ENCODE data around the gene TK1.

TK1 gene

DNA sequence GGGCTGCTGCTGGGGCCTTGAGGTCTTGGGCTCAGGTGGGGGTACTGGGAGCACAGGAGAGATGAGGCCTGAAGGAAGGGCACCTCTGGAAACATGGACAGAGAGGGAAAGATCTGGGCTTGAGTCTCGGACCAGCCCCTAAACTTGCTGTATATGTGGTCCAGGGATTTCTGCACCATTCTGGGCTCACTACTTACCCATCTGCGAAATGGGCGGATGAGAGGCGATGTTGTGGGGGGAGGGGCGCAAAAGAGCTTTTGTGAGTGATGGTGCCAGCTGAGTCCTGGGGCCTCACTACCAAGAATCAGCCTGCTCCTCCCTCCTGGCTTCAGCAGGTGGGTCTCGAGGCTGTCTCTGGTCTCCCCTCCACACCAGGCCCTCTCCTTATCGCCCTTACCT is 40.4 kb downstream of the TK1 start:
- no peaks in the 10 kb centered on the region for H3K27me3 ChIP-seq (ENCODE audit: insufficient read depth, low read length, poor library complexity)
- TF ChIP-seq EZH2 (IDR thresholded peaks at IDR 0.05; ENCODE audit: borderline replicate concordance, low read depth, low read length, severe bottlenecking) (no peak), CTCF (IDR thresholded peaks at IDR 0.05; ENCODE audit: borderline replicate concordance, extremely low read depth, low read length, poor library complexity, severe bottlenecking) (no peak)

DNA sequence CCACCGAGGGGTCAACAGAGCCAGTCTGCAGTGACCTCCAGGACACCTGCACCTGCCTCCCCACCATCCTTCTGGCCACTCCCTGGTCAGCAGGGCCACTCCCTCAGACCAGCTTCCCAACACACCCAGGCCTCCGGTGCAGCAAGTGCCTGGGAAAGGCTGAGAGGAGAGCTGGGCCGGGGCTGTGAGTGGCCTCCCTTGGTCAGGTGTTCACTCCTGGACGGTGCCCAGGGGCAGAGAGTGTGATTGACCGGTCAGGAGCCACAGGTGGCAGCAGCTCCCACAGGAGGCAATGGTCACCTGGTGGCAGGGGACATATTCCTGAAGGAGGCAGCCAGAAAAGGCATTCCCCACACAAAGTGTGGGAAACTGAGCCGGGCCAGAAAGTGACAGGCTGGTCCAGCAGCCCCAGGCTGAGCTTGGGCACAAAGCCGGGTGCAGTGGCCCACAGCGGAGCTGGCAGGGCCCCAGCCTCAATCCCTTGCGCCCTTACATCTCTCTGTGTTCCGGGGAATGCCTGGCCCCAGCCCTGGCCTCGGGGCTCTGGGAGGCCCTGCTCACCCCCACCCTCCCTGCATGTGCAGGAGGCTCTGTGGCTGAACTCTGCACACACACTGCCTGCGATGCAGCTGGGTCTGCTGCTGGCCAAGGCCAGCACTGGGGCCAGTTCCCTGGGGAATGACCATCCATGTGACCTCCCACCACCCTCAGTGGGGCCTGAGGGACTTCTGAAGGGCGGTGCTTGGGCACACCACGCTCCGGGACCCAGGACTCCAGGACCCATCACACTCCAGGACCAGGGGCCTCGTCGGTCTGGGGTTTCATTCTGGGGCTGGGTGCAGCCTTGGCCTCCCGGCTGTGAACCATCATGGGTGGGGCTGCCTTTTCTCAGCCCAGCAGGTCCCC is 41.9 kb downstream of the TK1 start:
- Histone ChIP-seq H3K36me3 (ENCODE audit: insufficient read depth, low read length) (no peaks in the 10 kb centered on the region), H3K4me2 (ENCODE audit: insufficient read depth, low read length) (no peak overlapping the region), H2AFZ (ENCODE audit: low read depth, low read length) (no peak overlapping the region), H3K9me3 (ENCODE audit: insufficient read depth, low read length, severe bottlenecking) (no peaks in the 10 kb centered on the region), H3K79me2 (ENCODE audit: insufficient read depth, low read length) (no peaks in the 10 kb centered on the region), H3K4me1 (ENCODE audit: insufficient read depth, low read length) (no peaks in the 10 kb centered on the region), H3K4me3 (ENCODE audit: low read depth in 1 of 2, low read length in 2 of 2) (no peak overlapping the region), H4K20me1 (ENCODE audit: insufficient read depth, low read length) (no peaks in the 10 kb centered on the region; the same call in 1 of the 2 replicates), H3K27ac (ENCODE audit: low read length) (no peak overlapping the region), H3K9ac (ENCODE audit: low read depth, low read length) (no peak overlapping the region), H3K27me3 (ENCODE audit: insufficient read depth, low read length, poor library complexity) (no peaks in the 10 kb centered on the region)
- DNase-seq (no peak), ATAC-seq (ENCODE audit: insufficient read depth, low read depth) (no peak)
- TF ChIP-seq EZH2 (IDR thresholded peaks at IDR 0.05; ENCODE audit: borderline replicate concordance, low read depth, low read length, severe bottlenecking), result no peak
- TF ChIP-seq CTCF (IDR thresholded peaks at IDR 0.05; ENCODE audit: borderline replicate concordance, extremely low read depth, low read length, poor library complexity, severe bottlenecking), result no peak

More for the DNA sequence above, 40.4 kb downstream of the TK1 start:
- Histone ChIP-seq H4K20me1 (ENCODE audit: insufficient read depth, low read length) (no peaks in the 10 kb centered on the region), H3K27ac (ENCODE audit: low read length) (no peak overlapping the region), H3K4me3 (ENCODE audit: low read depth in 1 of 2, low read length in 2 of 2) (no peak overlapping the region), H3K4me1 (ENCODE audit: insufficient read depth, low read length) (no peaks in the 10 kb centered on the region), H3K9ac (ENCODE audit: low read depth, low read length) (no peak overlapping the region), H3K9me3 (ENCODE audit: insufficient read depth, low read length, severe bottlenecking) (no peaks in the 10 kb centered on the region), H3K79me2 (ENCODE audit: insufficient read depth, low read length) (no peaks in the 10 kb centered on the region), H2AFZ (ENCODE audit: low read depth, low read length) (no peak overlapping the region), H3K36me3 (ENCODE audit: insufficient read depth, low read length) (no peaks in the 10 kb centered on the region), H3K4me2 (ENCODE audit: insufficient read depth, low read length) (no peak overlapping the region)
- ATAC-seq (ENCODE audit: insufficient read depth, low read depth) (no peak), DNase-seq (no peak)

- Histone ChIP-seq H2AFZ (ENCODE audit: low read depth, low read length) (no peak overlapping the region), H4K20me1 (ENCODE audit: insufficient read depth, low read length) (no peaks in the 10 kb centered on the region; the same call in 1 of the 2 replicates), H3K4me1 (ENCODE audit: insufficient read depth, low read length) (no peaks in the 10 kb centered on the region), H3K4me2 (ENCODE audit: insufficient read depth, low read length) (no peak overlapping the region), H3K4me3 (ENCODE audit: low read depth in 1 of 2, low read length in 2 of 2) (no peak overlapping the region), H3K9me3 (ENCODE audit: insufficient read depth, low read length, severe bottlenecking) (no peaks in the 10 kb centered on the region), H3K27ac (ENCODE audit: low read length) (no peak overlapping the region), H3K9ac (ENCODE audit: low read depth, low read length) (no peak overlapping the region), H3K79me2 (ENCODE audit: insufficient read depth, low read length) (no peaks in the 10 kb centered on the region), H3K36me3 (ENCODE audit: insufficient read depth, low read length) (no peaks in the 10 kb centered on the region), H3K27me3 (ENCODE audit: insufficient read depth, low read length, poor library complexity) (no peaks in the 10 kb centered on the region)
- TF ChIP-seq EZH2 (IDR thresholded peaks at IDR 0.05; ENCODE audit: borderline replicate concordance, low read depth, low read length, severe bottlenecking) (no peak), CTCF (IDR thresholded peaks at IDR 0.05; ENCODE audit: borderline replicate concordance, extremely low read depth, low read length, poor library complexity, severe bottlenecking) (no peak)
- no peak for ATAC-seq (ENCODE audit: insufficient read depth, low read depth)
- no peak for DNase-seq
These were observed 42.6 kb downstream of the TK1 start for GRCh38 chr17:78144147-78144719.

Data from DND-41 (cell line).